Mononuclear cell (primary cell): ENCODE data around the gene PTPRN2. TPM values are rescaled to one million over a fixed set of nuclear protein-coding genes. Genes with fewer than 3 reads are reported as not detected.

Source experiments
- H3K27me3 ChIP-seq: 2 replicates; pipeline ENCODE4 v1.6.0; 2011; ENCODE audit warnings: low read length, control low read depth; ENCODE audit not compliant: insufficient read depth
- H3K4me1 ChIP-seq: 2 replicates; pipeline ENCODE4 v1.5.1; 2011; ENCODE audit warnings: mild to moderate bottlenecking, low read length, control low read depth; ENCODE audit not compliant: insufficient read depth
- H3K4me3 ChIP-seq: 2 replicates; pipeline ENCODE4 v1.5.1; 2011; ENCODE audit warnings: mild to moderate bottlenecking, low read length, moderate library complexity
- H3K9me3 ChIP-seq: 2 replicates; pipeline ENCODE4 v1.5.1; 2011; ENCODE audit warnings: low read depth, mild to moderate bottlenecking, control low read depth, low read length
- total RNA-seq: library from RNA; depleted of rRNA; stranded (reverse); fragments of >200 nt; gene quantifications from one replicate; pipeline ENCODE4 v1.2.3, GENCODE V29; 2012

PTPRN2 gene
- total RNA-seq, 1 donor, result 0.31 TPM

DNA sequence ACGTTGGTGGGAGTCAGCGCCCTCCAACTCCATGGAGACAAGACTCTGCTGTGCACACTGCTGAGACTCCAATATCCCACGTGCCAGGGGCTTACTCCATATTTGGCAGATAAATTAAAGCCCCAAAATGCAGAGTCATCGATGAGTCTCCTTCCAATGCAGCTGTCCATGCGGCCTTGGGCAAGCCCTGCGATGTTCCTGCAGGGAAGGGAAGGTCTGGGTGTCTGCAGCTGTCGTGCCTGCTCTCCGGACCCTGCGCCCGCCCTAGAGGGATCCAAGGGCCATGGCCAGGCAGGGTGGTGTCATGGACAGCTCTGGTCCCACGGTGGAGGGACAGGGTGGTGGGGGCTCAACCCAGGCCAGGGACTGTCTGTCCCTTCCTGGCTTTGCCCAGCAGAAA lies 185.2 kb downstream of the PTPRN2 start:
- no peak overlapping the region for H3K4me3 ChIP-seq
- H3K9me3 ChIP-seq, result no peaks in the 10 kb centered on the region
- H3K27me3 ChIP-seq, result no peaks in the 10 kb centered on the region
- no peaks in the 10 kb centered on the region for H3K4me1 ChIP-seq

DNA sequence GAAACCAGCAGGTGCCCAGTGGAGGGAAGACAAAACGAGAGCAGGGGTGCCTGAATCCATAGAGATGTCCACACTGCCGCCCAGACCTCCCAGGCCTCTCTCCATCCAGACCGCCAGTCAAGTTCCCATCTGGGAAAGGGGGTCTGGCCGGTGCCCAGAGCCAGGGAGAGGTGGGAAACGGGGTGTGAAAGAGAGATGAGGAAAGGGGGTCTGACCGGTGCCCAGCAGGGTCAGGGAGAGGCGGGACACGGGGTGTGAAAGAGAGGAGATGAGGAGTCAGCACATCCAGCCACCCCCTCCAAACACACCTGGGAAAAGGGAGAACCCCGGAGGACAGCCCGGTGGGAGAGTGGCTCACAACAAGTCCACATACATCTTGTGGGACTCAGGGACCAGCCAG lies 185.8 kb downstream of the PTPRN2 start:
- Histone ChIP-seq H3K4me1 (no peaks in the 10 kb centered on the region), H3K4me3 (no peak overlapping the region), H3K9me3 (no peaks in the 10 kb centered on the region), H3K27me3 (no peaks in the 10 kb centered on the region)

DNA sequence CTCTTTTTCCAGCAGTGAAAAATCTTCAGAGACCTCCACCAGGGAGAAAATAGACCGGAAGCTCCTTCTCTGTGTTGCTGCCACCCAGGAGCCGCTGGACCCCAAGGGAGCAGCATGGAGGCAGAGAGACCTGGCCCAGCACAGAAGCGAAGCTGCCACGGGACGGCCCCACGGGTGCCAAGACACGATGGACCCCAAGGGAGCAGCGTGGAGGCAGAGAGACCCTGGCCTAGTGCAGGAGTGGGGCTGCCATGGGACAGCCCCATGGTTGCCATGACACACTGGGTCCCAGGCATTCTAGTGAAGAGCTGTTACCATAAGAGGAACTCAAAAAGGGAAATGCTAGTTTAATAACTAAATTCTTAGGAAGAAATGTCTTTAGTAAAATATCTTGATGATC lies 186.3 kb downstream of the PTPRN2 start:
- Histone ChIP-seq H3K27me3 (no peaks in the 10 kb centered on the region), H3K4me3 (no peak overlapping the region), H3K4me1 (no peaks in the 10 kb centered on the region), H3K9me3 (no peaks in the 10 kb centered on the region)

DNA sequence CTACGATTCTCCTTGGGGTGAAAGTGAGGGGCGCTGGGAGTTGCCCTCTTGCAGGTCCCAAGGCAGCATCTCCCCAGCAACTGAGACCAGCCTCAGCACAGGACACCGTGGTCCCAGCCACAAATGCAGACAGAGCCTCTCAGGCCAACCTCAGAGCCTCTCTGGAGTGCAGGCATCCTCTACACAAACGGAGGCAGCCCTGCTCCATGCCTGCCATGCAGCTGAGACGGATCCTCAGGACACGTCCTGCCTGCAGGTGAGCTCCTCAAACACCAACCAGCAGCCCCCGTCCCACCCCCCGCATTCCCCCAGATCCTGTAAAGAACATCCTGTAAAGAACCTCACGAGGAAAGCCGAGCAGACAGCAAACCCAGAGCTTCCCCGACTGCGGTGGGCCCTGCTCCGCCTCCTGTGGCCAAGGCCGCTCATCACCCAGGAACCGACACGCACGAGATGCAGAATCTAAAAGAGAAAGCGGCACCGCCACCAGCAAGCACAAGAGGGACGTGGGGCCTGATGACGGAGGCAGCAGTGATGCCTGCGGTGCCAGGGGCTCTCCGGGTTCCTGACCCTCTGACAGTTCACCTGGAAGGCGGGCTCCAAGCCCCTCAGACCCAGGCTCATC lies 186.9 kb downstream of the PTPRN2 start:
- no peaks in the 10 kb centered on the region for H3K4me1 ChIP-seq
- H3K4me3 ChIP-seq, result no peak overlapping the region
- H3K9me3 ChIP-seq, result no peaks in the 10 kb centered on the region
- H3K27me3 ChIP-seq, result no peaks in the 10 kb centered on the region

DNA sequence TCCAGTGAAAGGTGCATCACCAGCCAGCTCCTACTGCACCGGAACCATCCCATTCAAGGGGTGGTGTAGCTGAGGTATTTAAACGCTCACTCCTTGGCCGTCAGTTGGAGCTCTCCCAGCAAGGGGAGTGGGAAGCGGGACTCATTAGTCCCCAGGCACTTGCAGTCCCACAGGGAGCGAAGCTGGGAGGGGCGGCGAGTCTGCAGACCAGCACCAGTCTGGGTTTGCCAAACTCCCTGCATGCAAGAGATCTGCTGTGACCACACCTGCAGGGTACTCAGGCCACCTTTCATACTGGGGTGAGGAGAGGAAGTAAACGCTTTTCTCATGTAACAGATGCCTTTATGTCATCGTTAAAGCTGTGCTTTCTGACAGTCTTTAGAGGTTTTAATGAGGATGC lies 187.9 kb downstream of the PTPRN2 start:
- Histone ChIP-seq H3K27me3 (no peaks in the 10 kb centered on the region), H3K9me3 (no peaks in the 10 kb centered on the region), H3K4me3 (no peak overlapping the region), H3K4me1 (no peaks in the 10 kb centered on the region)

DNA sequence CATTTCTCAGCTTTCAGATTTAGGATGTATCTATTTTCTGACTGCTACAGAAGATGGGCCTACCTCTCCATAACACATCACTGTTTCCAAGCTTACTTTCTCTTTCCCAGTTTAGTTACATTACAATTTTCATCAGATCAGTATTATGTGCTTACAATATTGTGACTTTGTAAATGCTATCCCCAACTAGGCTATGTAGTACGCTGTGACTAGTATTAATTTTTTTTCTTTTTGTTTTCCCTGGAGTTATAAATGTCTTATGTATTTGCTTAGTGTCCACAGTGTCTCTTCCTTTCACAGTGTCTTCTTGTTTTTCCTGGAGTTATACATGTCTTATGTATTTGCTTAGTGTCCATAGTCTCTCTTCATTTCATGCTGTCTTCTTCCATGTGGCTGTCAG lies 188.9 kb downstream of the PTPRN2 start:
- Histone ChIP-seq H3K27me3 (no peaks in the 10 kb centered on the region), H3K9me3 (no peaks in the 10 kb centered on the region), H3K4me3 (no peak overlapping the region), H3K4me1 (no peaks in the 10 kb centered on the region)

DNA sequence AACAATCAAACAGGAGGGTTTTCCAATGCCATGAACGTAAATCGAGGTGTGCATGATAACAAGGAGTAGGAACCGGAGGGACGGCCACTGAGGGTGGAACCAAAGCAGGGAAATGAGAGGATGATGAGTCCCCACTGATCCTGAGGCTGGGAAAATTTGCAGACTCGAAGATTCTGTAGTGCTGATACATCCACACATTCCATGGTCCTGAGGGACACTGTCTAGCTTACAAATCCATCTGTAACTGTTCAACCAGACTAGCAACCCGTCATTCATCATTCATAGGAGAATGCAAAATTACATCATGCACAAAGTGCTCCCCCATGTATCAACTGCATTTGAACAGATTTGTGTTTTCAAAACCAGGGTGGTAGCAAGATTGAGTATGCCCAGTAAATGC lies 189.7 kb downstream of the PTPRN2 start:
- H3K9me3 ChIP-seq, result no peaks in the 10 kb centered on the region
- H3K4me1 ChIP-seq, result no peaks in the 10 kb centered on the region
- no peak overlapping the region for H3K4me3 ChIP-seq
- no peaks in the 10 kb centered on the region for H3K27me3 ChIP-seq

DNA sequence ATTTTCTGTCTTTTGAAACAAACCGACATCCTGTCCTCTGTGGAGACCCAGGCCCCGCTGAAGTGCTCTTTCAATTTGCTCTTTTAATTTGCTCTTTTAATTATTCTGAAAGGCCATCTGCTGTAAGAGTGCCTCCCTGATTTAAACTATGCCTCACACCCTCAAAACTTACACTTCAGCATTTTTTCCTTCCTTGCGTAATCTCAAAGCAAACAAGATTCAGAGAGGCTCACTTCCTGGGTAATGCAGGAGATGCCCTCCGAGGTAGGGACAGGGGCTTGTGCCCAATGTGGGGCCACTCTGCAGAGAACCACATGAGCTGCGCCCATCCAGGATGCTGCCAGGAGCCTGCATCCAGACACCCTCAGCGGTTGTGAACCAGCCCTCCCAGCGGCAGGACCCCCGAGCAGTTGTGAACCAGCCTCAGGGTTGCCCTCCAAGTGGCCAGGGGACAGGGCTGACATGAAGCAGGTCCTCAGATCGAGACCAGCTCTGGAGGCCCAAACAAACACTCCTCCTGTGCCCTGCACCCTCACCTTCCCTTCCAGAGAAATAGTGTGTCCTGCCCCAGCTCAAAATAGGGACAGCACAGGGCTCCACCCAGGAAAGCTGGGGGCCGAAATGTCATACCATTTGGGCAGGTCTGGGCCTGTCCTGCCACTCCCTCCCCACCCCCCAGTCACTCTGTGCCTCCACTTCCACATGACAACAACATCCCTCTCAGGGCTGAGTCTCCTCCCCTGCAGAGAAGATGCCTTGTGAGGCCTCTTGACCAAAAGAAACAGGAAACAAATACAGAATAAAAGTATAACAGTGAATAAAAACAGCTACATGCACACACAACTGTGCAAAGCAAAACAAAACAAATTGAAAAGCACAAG lies 190.4 kb downstream of the PTPRN2 start:
- H3K9me3 ChIP-seq, result no peaks in the 10 kb centered on the region
- no peak overlapping the region for H3K4me3 ChIP-seq
- no peaks in the 10 kb centered on the region for H3K27me3 ChIP-seq
- no peaks in the 10 kb centered on the region for H3K4me1 ChIP-seq

DNA sequence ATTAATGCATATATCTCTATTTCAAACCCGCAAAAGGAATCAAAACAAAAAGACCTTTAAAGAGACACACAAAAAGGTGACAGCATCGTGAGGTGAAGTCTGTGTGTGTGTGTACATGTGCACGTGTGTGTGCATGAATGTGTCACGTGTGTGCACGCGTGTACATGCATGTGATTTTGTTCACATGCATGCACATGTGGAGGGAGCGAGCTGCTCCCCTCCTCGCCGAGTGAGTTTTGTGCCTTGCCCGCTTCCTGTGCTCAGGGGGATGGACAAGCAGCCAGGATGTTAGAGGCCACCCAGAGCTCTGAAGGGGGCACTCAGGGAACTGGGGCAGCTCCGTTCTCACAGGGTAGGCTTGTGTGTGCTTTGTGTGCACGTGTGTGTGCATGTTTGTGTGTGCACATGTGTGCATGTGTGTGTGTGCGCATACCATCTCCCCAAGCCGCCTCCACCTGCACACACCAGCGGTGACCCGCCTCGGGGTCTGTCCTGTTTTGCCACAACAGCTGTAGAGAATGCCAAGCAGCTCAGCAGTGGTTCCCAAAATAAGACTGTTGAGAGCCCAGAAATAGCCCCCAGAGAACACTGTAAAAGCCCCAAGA lies 191.2 kb downstream of the PTPRN2 start:
- Histone ChIP-seq H3K4me1 (no peaks in the 10 kb centered on the region), H3K27me3 (no peaks in the 10 kb centered on the region), H3K4me3 (no peak overlapping the region), H3K9me3 (no peaks in the 10 kb centered on the region)

DNA sequence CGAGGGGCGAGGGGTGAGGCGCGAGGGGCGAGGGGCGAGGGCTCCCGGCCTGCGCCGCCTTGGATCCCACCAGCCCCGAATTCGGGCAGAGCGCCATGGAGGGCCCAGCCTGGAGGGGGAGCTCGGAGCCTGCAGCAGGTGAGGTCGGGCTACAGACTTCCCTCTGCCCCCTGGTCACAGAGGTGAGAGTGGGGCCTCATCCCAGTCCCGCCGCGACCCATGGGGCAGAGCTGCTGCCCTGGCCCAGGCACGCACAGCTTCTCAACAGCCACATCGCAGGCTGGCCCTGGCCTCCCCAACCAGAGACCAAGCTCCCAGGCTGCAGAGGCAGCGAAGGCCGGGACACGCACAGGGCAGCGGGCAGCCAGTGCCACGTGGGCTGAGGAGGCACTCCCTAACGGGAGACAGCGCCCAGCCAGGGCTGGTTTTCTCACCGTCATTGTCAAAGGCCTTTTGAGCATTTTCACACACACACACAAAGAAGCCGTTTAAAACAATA lies 191.8 kb downstream of the PTPRN2 start:
- Histone ChIP-seq H3K9me3 (no peaks in the 10 kb centered on the region), H3K4me1 (no peaks in the 10 kb centered on the region), H3K4me3 (no peak overlapping the region)

DNA sequence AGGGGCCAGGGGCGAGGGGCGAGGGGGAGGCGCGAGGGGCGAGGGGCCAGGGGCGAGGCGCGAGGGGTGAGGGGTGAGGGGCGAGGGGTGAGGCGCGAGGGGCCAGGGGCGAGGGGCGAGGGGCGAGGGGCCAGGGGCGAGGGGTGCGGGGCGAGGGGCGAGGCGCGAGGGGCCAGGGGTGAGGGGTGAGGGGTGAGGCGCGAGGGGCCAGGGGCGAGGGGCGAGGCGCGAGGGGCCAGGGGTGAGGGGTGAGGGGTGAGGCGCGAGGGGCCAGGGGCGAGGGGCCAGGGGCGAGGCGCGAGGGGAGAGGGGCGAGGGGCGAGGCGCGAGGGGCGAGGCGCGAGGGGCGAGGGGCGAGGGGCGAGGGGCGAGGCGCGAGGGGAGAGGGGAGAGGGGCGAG lies 192.3 kb downstream of the PTPRN2 start:
- no peak overlapping the region for H3K4me3 ChIP-seq
- no peaks in the 10 kb centered on the region for H3K27me3 ChIP-seq
- H3K9me3 ChIP-seq, result no peaks in the 10 kb centered on the region
- no peaks in the 10 kb centered on the region for H3K4me1 ChIP-seq

More for the DNA sequence above, 191.8 kb downstream of the PTPRN2 start:
- H3K27me3 ChIP-seq, result no peaks in the 10 kb centered on the region

DNA sequence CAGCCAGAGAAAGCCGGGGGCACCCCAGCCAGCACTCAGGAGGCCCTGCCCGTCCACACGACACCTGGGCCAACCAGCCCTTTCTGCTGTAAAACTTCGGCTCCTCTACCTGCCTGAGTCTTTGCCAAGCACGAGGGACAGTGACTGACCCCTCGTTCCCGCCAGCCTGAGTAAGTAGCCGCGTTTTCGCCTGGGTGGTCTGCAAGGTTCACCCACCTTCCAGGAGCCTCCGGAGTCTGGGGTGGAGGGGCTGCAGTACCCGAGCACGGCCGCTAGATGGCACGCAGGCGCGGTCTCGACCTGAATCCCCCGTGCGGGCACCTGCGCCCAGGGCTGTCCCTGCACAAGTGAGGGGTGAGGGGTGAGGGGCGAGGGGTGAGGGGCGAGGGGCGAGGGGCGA lies 192.7 kb downstream of the PTPRN2 start:
- no peak overlapping the region for H3K4me3 ChIP-seq
- no peaks in the 10 kb centered on the region for H3K9me3 ChIP-seq
- no peaks in the 10 kb centered on the region for H3K4me1 ChIP-seq
- H3K27me3 ChIP-seq, result no peaks in the 10 kb centered on the region

DNA sequence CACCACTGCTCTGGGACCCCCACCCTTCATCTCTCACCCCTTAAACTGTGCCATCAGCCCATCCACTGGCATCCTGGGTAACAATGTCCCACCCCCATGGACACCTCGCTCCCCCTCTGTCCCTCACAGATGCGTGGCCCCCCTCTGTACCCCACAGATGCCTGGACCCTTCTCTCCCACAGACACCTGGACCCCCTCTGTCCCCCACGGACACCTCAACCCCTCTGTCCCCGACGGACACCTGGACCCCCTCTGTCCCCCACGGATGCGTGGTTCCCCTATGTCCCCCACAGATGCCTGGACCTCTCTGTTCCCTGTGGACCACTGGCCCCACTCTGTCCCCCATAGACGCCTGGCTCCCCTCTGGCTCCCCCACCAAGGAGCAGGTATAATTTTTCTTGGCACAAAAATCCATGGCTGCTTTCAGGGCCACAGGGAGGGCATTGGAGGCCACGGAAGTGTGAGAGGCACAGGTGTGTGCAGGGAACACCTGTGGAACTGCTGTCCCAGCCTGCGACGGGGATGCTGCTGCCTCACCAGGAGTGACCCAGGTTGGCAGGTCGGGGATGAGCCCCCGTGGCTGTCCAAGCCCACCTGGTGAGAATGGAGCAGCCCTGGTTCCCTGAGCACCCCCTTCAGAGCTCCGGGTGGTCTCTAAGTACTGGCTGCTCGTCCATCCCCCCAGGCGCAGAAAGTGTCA lies 193.5 kb downstream of the PTPRN2 start:
- Histone ChIP-seq H3K4me3 (no peak overlapping the region), H3K9me3 (no peaks in the 10 kb centered on the region), H3K4me1 (no peaks in the 10 kb centered on the region), H3K27me3 (no peaks in the 10 kb centered on the region)

DNA sequence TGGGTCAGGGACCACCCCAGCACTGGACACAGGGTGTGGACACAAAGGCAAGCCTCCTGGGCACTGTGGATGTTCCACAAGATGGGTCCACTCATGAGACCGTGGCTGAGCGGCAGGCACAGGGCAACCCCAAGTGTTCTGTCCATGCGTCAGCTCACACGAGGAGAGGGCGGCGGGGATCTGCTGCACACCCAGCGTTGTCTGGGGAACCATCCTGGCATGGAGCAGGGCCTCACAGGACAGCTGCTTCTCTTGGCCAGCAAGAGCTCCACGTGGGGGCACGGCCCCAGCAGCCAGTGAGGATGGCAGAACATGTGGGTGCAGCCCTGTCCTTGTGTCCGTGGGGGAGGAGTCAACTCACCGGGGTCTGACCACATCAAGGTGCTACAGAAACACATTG lies 195.4 kb downstream of the PTPRN2 start:
- no peak overlapping the region for H3K4me3 ChIP-seq
- no peaks in the 10 kb centered on the region for H3K9me3 ChIP-seq
- no peaks in the 10 kb centered on the region for H3K27me3 ChIP-seq
- H3K4me1 ChIP-seq, result no peaks in the 10 kb centered on the region

DNA sequence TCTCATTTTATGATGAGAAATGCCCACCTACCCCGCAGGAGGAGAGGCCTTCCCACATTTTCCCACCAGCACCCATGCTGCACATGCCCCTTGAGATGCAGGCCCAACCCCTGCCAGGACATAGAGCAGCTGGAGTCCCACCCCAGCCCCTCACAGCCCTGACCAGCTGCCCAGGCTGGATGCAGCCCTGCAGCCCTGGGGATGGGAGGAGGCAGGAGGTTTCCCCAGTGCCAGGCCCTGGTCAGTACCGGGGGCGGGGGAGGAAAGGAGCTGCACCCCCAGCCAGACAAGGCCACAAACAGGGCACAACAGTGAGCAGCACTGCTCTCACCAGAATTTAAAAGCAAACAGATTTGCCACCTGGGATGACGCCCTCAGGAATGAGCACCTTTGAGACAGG lies 196.1 kb downstream of the PTPRN2 start:
- no peak overlapping the region for H3K4me3 ChIP-seq
- H3K27me3 ChIP-seq, result no peaks in the 10 kb centered on the region
- no peaks in the 10 kb centered on the region for H3K4me1 ChIP-seq
- no peaks in the 10 kb centered on the region for H3K9me3 ChIP-seq
